HCT116 (cell line): ENCODE results near the gene CIP2A.

Experiments used
- EGR1 ChIP-seq: IDR thresholded peaks from 2 replicates; pipeline ENCODE4 v1.6.1; 2012; ENCODE audit warnings: low read depth
- POLR2A ChIP-seq: IDR thresholded peaks from 2 replicates; pipeline ENCODE4 v1.7.0; 2011; ENCODE audit warnings: borderline replicate concordance; ENCODE audit not compliant: insufficient read depth, insufficient read length; ENCODE audit errors: extremely low read depth
- POLR2AphosphoS5 ChIP-seq: IDR thresholded peaks from 2 replicates; pipeline ENCODE4 v1.6.1; 2011; ENCODE audit warnings: mild to moderate bottlenecking, low read depth, low read length, moderate library complexity
- YY1 ChIP-seq: IDR thresholded peaks from 2 replicates; pipeline ENCODE4 v1.6.1; 2011; ENCODE audit warnings: low read length, low read depth, moderate library complexity, mild to moderate bottlenecking; ENCODE audit not compliant: insufficient replicate concordance; ENCODE audit errors: extremely low read depth
- TF ChIP-seq, protein P1 (sequence below), 3 experiments: fragments of 200-600 bp in 1 of 3; sonication (generic) in 1 of 3; IDR thresholded peaks in 2 of 3; conservative IDR thresholded peaks in 1 of 3; 2 replicates each; pipeline ENCODE4 v1.5.1; 2012 to 2017; ENCODE audit warnings: low read depth in 2 of 3, low read length in 2 of 3, antibody characterized with exemption in 1 of 3, borderline replicate concordance in 1 of 3, control low read depth in 1 of 3, mild to moderate bottlenecking in 1 of 3, mixed read lengths in 1 of 3, mixed run types in 1 of 3, moderate library complexity in 1 of 3; ENCODE audit not compliant: insufficient read depth in 1 of 3
- TF ChIP-seq, protein P2 (sequence below): IDR thresholded peaks from 2 replicates; pipeline ENCODE4 v1.6.1; 2012
- TF ChIP-seq, protein P3 (sequence below): IDR thresholded peaks from 2 replicates; pipeline ENCODE4 v1.6.1; 2012; ENCODE audit warnings: low read depth

DNA sequence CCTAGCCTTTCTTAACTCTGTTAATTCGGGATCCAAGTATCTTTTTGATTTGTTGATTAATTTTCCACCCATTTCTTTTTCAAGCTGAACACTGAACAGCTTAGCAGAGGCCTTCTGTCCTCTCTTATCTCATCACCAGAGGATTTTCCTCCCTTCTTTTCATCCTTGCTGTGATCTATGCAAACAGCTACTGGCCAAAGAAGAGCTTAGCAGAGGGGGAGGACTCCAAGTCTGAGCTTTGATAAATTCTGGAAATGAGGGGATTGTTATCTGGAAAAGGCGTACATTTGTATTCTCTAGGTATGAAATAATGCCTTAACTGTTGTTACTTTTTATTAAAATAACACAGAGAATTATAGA lies 13.7 kb upstream of the CIP2A start:
- TF ChIP-seq, protein P1, sequence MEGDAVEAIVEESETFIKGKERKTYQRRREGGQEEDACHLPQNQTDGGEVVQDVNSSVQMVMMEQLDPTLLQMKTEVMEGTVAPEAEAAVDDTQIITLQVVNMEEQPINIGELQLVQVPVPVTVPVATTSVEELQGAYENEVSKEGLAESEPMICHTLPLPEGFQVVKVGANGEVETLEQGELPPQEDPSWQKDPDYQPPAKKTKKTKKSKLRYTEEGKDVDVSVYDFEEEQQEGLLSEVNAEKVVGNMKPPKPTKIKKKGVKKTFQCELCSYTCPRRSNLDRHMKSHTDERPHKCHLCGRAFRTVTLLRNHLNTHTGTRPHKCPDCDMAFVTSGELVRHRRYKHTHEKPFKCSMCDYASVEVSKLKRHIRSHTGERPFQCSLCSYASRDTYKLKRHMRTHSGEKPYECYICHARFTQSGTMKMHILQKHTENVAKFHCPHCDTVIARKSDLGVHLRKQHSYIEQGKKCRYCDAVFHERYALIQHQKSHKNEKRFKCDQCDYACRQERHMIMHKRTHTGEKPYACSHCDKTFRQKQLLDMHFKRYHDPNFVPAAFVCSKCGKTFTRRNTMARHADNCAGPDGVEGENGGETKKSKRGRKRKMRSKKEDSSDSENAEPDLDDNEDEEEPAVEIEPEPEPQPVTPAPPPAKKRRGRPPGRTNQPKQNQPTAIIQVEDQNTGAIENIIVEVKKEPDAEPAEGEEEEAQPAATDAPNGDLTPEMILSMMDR (IDR thresholded peaks at IDR 0.05 in 2 of 3, conservative IDR thresholded peaks at IDR 0.05 in 1 of 3; ENCODE audit: borderline replicate concordance in 1 of 3, insufficient read depth in 1 of 3, low read depth in 2 of 3, low read length in 2 of 3): no peak
- TF ChIP-seq POLR2A (no peak), EGR1 (no peak), POLR2AphosphoS5 (no peak), YY1 (no peak)
- TF ChIP-seq, protein P2, sequence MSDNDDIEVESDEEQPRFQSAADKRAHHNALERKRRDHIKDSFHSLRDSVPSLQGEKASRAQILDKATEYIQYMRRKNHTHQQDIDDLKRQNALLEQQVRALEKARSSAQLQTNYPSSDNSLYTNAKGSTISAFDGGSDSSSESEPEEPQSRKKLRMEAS: no peak
- TF ChIP-seq, protein P3, sequence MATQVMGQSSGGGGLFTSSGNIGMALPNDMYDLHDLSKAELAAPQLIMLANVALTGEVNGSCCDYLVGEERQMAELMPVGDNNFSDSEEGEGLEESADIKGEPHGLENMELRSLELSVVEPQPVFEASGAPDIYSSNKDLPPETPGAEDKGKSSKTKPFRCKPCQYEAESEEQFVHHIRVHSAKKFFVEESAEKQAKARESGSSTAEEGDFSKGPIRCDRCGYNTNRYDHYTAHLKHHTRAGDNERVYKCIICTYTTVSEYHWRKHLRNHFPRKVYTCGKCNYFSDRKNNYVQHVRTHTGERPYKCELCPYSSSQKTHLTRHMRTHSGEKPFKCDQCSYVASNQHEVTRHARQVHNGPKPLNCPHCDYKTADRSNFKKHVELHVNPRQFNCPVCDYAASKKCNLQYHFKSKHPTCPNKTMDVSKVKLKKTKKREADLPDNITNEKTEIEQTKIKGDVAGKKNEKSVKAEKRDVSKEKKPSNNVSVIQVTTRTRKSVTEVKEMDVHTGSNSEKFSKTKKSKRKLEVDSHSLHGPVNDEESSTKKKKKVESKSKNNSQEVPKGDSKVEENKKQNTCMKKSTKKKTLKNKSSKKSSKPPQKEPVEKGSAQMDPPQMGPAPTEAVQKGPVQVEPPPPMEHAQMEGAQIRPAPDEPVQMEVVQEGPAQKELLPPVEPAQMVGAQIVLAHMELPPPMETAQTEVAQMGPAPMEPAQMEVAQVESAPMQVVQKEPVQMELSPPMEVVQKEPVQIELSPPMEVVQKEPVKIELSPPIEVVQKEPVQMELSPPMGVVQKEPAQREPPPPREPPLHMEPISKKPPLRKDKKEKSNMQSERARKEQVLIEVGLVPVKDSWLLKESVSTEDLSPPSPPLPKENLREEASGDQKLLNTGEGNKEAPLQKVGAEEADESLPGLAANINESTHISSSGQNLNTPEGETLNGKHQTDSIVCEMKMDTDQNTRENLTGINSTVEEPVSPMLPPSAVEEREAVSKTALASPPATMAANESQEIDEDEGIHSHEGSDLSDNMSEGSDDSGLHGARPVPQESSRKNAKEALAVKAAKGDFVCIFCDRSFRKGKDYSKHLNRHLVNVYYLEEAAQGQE: no peak
